Memory B cell (primary cell): Measurements from ENCODE around the gene FAM131C.

ENCODE experiments used
- ATAC-seq: fragments of 150-1000 bp; cut with Tn5 transposase; 2 replicates; pipeline ENCODE4 v1.10.0; 2021; ENCODE audit warnings: low read depth, mild to moderate bottlenecking, moderate library complexity
- DNase-seq, 2 donors: peaks; one replicate each; pipeline ENCODE4 v3.0.0; 2022; ENCODE audit warnings: low spot score in 2 of 2
- H3K27ac Mint-ChIP-seq: one replicate; pipeline ENCODE4 v1.8.0; 2022; ENCODE audit warnings: mild to moderate bottlenecking, moderate library complexity, mixed read lengths
- H3K27me3 Mint-ChIP-seq: one replicate; pipeline ENCODE4 v1.8.0; 2022; ENCODE audit warnings: mixed read lengths
- H3K36me3 Mint-ChIP-seq: one replicate; pipeline ENCODE4 v1.8.0; 2022; ENCODE audit warnings: mild to moderate bottlenecking, mixed read lengths
- H3K4me1 Mint-ChIP-seq: one replicate; pipeline ENCODE4 v1.8.0; 2022; ENCODE audit warnings: mixed read lengths
- H3K4me3 Mint-ChIP-seq: one replicate; pipeline ENCODE4 v1.8.0; 2022; ENCODE audit warnings: mild to moderate bottlenecking, moderate library complexity, mixed read lengths
- H3K9me3 Mint-ChIP-seq: one replicate; pipeline ENCODE4 v1.8.0; 2022; ENCODE audit warnings: mixed read lengths

FAM131C gene

GRCh38 chr1:16091296-16091695 is 17.8 kb upstream of the FAM131C start:
- Mint-ChIP-seq H3K4me1 (peaks cover 6% of the 10 kb centered on the region), H3K36me3 (no peaks in the 10 kb centered on the region), H3K4me3 (no peak overlapping the region), H3K27me3 (peaks cover 20% of the 10 kb centered on the region), H3K27ac (no peak overlapping the region), H3K9me3 (no peaks in the 10 kb centered on the region)
- DNase-seq (no peak), ATAC-seq (no peak)

- Mint-ChIP-seq H3K4me1 (peaks cover 6% of the 10 kb centered on the region), H3K4me3 (no peak overlapping the region), H3K9me3 (no peaks in the 10 kb centered on the region), H3K27me3 (peaks cover 15% of the 10 kb centered on the region), H3K27ac (no peak overlapping the region), H3K36me3 (no peaks in the 10 kb centered on the region)
- DNase-seq: no peak
- ATAC-seq: no peak
Measured at GRCh38 chr1:16090076-16090826, 16.8 kb upstream of the FAM131C start.

- peaks cover 6% of the 10 kb centered on the region for H3K4me1 Mint-ChIP-seq
- peaks cover 11% of the 10 kb centered on the region for H3K27me3 Mint-ChIP-seq
- H3K4me3 Mint-ChIP-seq: no peak overlapping the region
- ATAC-seq (no peak), DNase-seq (no peak)
- H3K36me3 Mint-ChIP-seq: no peaks in the 10 kb centered on the region
- H3K9me3 Mint-ChIP-seq: no peaks in the 10 kb centered on the region
- no peak overlapping the region for H3K27ac Mint-ChIP-seq
Measured at GRCh38 chr1:16088996-16089395, 15.5 kb upstream of the FAM131C start.

GRCh38 chr1:16088351-16088911 is 15.0 kb upstream of the FAM131C start:
- H3K36me3 Mint-ChIP-seq: no peaks in the 10 kb centered on the region
- no peak for ATAC-seq
- H3K4me3 Mint-ChIP-seq: no peak overlapping the region
- peaks cover 6% of the 10 kb centered on the region for H3K4me1 Mint-ChIP-seq
- peaks cover 11% of the 10 kb centered on the region for H3K27me3 Mint-ChIP-seq
- H3K9me3 Mint-ChIP-seq: no peaks in the 10 kb centered on the region
- DNase-seq: no peak
- H3K27ac Mint-ChIP-seq: no peak overlapping the region

- H3K9me3 Mint-ChIP-seq: no peaks in the 10 kb centered on the region
- no peak overlapping the region for H3K4me3 Mint-ChIP-seq
- H3K36me3 Mint-ChIP-seq: no peaks in the 10 kb centered on the region
- H3K27ac Mint-ChIP-seq: no peak overlapping the region
- peaks cover 6% of the 10 kb centered on the region for H3K4me1 Mint-ChIP-seq
- DNase-seq (no peak), ATAC-seq (no peak)
- peaks cover 12% of the 10 kb centered on the region for H3K27me3 Mint-ChIP-seq
Measured at GRCh38 chr1:16087733-16088132, 14.3 kb upstream of the FAM131C start.

GRCh38 chr1:16085522-16085921 is 12.1 kb upstream of the FAM131C start:
- no peak overlapping the region for H3K27ac Mint-ChIP-seq
- no peak for DNase-seq
- ATAC-seq: no peak
- H3K4me1 Mint-ChIP-seq: peaks cover 6% of the 10 kb centered on the region
- peaks cover 8% of the 10 kb centered on the region for H3K27me3 Mint-ChIP-seq
- H3K36me3 Mint-ChIP-seq: no peaks in the 10 kb centered on the region
- H3K4me3 Mint-ChIP-seq: no peak overlapping the region
- no peaks in the 10 kb centered on the region for H3K9me3 Mint-ChIP-seq

GRCh38 chr1:16083486-16083885 is 10.0 kb upstream of the FAM131C start:
- ATAC-seq (no peak), DNase-seq (no peak)
- H3K36me3 Mint-ChIP-seq: no peaks in the 10 kb centered on the region
- no peak overlapping the region for H3K27ac Mint-ChIP-seq
- H3K27me3 Mint-ChIP-seq: peaks cover 1% of the 10 kb centered on the region
- no peaks in the 10 kb centered on the region for H3K9me3 Mint-ChIP-seq
- peaks cover 2% of the 10 kb centered on the region for H3K4me1 Mint-ChIP-seq
- no peak overlapping the region for H3K4me3 Mint-ChIP-seq

GRCh38 chr1:16082283-16083038 is 9.0 kb upstream of the FAM131C start:
- ATAC-seq: peak; percentile 37

GRCh38 chr1:16081636-16082035 is 8.2 kb upstream of the FAM131C start:
- Mint-ChIP-seq H3K36me3 (no peaks in the 10 kb centered on the region), H3K4me1 (peaks cover 2% of the 10 kb centered on the region), H3K9me3 (no peaks in the 10 kb centered on the region), H3K27ac (no peak overlapping the region), H3K27me3 (peaks cover 1% of the 10 kb centered on the region), H3K4me3 (no peak overlapping the region)
- DNase-seq: no peak
- ATAC-seq: no peak

More at GRCh38 chr1:16082283-16083038, 9.0 kb upstream of the FAM131C start:
- Mint-ChIP-seq H3K36me3 (no peaks in the 10 kb centered on the region), H3K9me3 (no peaks in the 10 kb centered on the region), H3K27me3 (peaks cover 1% of the 10 kb centered on the region), H3K4me3 (no peak overlapping the region), H3K27ac (no peak overlapping the region), H3K4me1 (peaks cover 2% of the 10 kb centered on the region)
- DNase-seq: peak; percentile 53 to 61

- no peak for DNase-seq
- H3K27me3 Mint-ChIP-seq: peaks cover 3% of the 10 kb centered on the region
- H3K4me1 Mint-ChIP-seq: peaks cover 2% of the 10 kb centered on the region
- H3K27ac Mint-ChIP-seq: no peak overlapping the region
- no peaks in the 10 kb centered on the region for H3K36me3 Mint-ChIP-seq
- no peak for ATAC-seq
- H3K4me3 Mint-ChIP-seq: no peak overlapping the region
- no peaks in the 10 kb centered on the region for H3K9me3 Mint-ChIP-seq
Measured at GRCh38 chr1:16080422-16081150, 7.1 kb upstream of the FAM131C start.

GRCh38 chr1:16078925-16079656 is 5.6 kb upstream of the FAM131C start:
- DNase-seq (peak; percentile 64 to 73), ATAC-seq (peak; percentile 82)
- no peaks in the 10 kb centered on the region for H3K9me3 Mint-ChIP-seq
- H3K4me1 Mint-ChIP-seq: peaks cover 6% of the 10 kb centered on the region
- peaks cover 8% of the 10 kb centered on the region for H3K27me3 Mint-ChIP-seq
- H3K36me3 Mint-ChIP-seq: no peaks in the 10 kb centered on the region
- no peak overlapping the region for H3K27ac Mint-ChIP-seq
- H3K4me3 Mint-ChIP-seq: peak overlapping the region; percentile 89

GRCh38 chr1:16077406-16078245 is 4.2 kb upstream of the FAM131C start:
- H3K27me3 Mint-ChIP-seq: peaks cover 11% of the 10 kb centered on the region

GRCh38 chr1:16076865-16077238 is 3.4 kb upstream of the FAM131C start:
- peaks cover 11% of the 10 kb centered on the region for H3K27me3 Mint-ChIP-seq
- ATAC-seq (no peak), DNase-seq (no peak)
- no peaks in the 10 kb centered on the region for H3K36me3 Mint-ChIP-seq
- H3K9me3 Mint-ChIP-seq: no peaks in the 10 kb centered on the region
- H3K27ac Mint-ChIP-seq: no peak overlapping the region
- H3K4me3 Mint-ChIP-seq: no peak overlapping the region
- peaks cover 11% of the 10 kb centered on the region for H3K4me1 Mint-ChIP-seq

More at GRCh38 chr1:16077406-16078245, 4.2 kb upstream of the FAM131C start:
- H3K36me3 Mint-ChIP-seq: no peaks in the 10 kb centered on the region
- DNase-seq (no peak), ATAC-seq (no peak)
- peaks cover 11% of the 10 kb centered on the region for H3K4me1 Mint-ChIP-seq
- H3K27ac Mint-ChIP-seq: no peak overlapping the region
- H3K9me3 Mint-ChIP-seq: no peaks in the 10 kb centered on the region
- H3K4me3 Mint-ChIP-seq: no peak overlapping the region
